Measurements from ENCODE around the gene CATSPERD.

Gene CATSPERD

GRCh38 chr19:5711025-5711424 lies 9.4 kb upstream of the CATSPERD start:
- no peak for DNase-seq (ENCODE audit: low read depth)
- no peak overlapping the region for H3K4me3 ChIP-seq (ENCODE audit: low read depth, low read length)
- no peak for TF ChIP-seq CTCF (conservative IDR thresholded peaks at IDR 0.05; ENCODE audit: low read depth, low read length)

GRCh38 chr19:5711713-5712161 lies 8.7 kb upstream of the CATSPERD start:
- DNase-seq (ENCODE audit: low read depth): no peak
- no peak overlapping the region for H3K4me3 ChIP-seq (ENCODE audit: low read depth, low read length)
- TF ChIP-seq CTCF (conservative IDR thresholded peaks at IDR 0.05; ENCODE audit: low read depth, low read length): no peak

GRCh38 chr19:5713228-5713627 lies 7.2 kb upstream of the CATSPERD start:
- TF ChIP-seq CTCF (conservative IDR thresholded peaks at IDR 0.05; ENCODE audit: low read depth, low read length): no peak

GRCh38 chr19:5714816-5715215 lies 5.6 kb upstream of the CATSPERD start:
- DNase-seq (ENCODE audit: low read depth): no peak
- no peak for TF ChIP-seq CTCF (conservative IDR thresholded peaks at IDR 0.05; ENCODE audit: low read depth, low read length)
- H3K4me3 ChIP-seq (ENCODE audit: low read depth, low read length): no peak overlapping the region

More at GRCh38 chr19:5713228-5713627, 7.2 kb upstream of the CATSPERD start:
- no peak for DNase-seq (ENCODE audit: low read depth)
- no peak overlapping the region for H3K4me3 ChIP-seq (ENCODE audit: low read depth, low read length)

GRCh38 chr19:5717215-5717935 lies 3.1 kb upstream of the CATSPERD start:
- H3K4me3 ChIP-seq (ENCODE audit: low read depth, low read length): no peak overlapping the region
- TF ChIP-seq CTCF (conservative IDR thresholded peaks at IDR 0.05; ENCODE audit: low read depth, low read length): no peak
- no peak for DNase-seq (ENCODE audit: low read depth)

- TF ChIP-seq CTCF (conservative IDR thresholded peaks at IDR 0.05; ENCODE audit: low read depth, low read length): no peak
- DNase-seq (ENCODE audit: low read depth): peak; percentile 61
- peak overlapping the region; percentile 73 for H3K4me3 ChIP-seq (ENCODE audit: low read depth, low read length)
Observed at GRCh38 chr19:5718037-5718578, 2.3 kb upstream of the CATSPERD start.
